ENCODE results near the gene TOMM40L.

GRCh38 chr1:161223805-161224694, 1.8 kb upstream of the TOMM40L start:
- TF ChIP-seq CTCF (IDR thresholded peaks at IDR 0.05) (no peak), POLR2A (IDR thresholded peaks at IDR 0.05) (no peak)

Data from uterus (tissue), 2 donors.